ENCODE results near the gene SLC35E3.

SLC35E3 gene

DNA sequence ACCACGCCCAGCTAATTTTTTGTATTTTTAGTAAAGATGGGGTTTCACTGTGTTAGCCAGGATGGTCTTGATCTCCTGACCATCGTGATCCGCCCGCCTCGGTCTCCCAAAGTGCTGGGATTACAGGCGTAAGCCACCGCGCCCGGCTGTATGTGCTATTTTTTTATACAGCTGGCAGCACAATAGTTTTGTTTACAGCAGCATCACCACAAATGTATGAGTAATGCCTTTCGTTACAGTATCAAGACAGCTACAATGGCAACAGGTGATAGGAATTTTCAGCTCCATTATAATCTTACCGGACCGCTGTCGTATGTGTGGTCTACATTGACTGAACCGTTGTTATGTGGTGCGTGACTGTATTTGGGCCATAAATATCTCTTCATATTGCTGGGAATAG, 50.4 kb downstream of the SLC35E3 start:
- no peak for TF ChIP-seq CTCF (IDR thresholded peaks at IDR 0.05)

- no peak for TF ChIP-seq CTCF (IDR thresholded peaks at IDR 0.05)
Observed at GRCh38 chr12:68798882-68799234, 52.9 kb downstream of the SLC35E3 start.

DNA sequence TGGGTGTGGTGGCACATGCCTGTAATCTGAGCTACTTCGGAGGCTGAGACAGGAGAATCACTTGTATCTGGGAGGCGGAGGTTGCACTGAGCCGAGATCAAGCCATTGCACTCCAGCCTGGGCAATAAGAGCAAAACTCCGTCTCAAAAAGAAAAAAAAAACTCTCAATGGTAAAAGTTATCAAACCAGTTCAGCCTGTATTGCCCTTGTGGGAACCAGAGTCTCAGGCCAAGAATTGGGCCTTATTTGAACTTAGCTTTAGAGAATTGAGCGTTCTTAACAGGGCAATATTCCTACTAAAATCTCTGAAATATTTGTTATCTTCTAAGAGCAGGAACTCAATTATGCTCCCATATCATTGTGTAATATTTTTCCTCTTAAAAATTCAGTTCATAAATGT, 54.3 kb downstream of the SLC35E3 start:
- no peak for TF ChIP-seq CTCF (IDR thresholded peaks at IDR 0.05)

- no peak for TF ChIP-seq CTCF (IDR thresholded peaks at IDR 0.05)
Observed at GRCh38 chr12:68803948-68804656, 58.1 kb downstream of the SLC35E3 start.

DNA sequence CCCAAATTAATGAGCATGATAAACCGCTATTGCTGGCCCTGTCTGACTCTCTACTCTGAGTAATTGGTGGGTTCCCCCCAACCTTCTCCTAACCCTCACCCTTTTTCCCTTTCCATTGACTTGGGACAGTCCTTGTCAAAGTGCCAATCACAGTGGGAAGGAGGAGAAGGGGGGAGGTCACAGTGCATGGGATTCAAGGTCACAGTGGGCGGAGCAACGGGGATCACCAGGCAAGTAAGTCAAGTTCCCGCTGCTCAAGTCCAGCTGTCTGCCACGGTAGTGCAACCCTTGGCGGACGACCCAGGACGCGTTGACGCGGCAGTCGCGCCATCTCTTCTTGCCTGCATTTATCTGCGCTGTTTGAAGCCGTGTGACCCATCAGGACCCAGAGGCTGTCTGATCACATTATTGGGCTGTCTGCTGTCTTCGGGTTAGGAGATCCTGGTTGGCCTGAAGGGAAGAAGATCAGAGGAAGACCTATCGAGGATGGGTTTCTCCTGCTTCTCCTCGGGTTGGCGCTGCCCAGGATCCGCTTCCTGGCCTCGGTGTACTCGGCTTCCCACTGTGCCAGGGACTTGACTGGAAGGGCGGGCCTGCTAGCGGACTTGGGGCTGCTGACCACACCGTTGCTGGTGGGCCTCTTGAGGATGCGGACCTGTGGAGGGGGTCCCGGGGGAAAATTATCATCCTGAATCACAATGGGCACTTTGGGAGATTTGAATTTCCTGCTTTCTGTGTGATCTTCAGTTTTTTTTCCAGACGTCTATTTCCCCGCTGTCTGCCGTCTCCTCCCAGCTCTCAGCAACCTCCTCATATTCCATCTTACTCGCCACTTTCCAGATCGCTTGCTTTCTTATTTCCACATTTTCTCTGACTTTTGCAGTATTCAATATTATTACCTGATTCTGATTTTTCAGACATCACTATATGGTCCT, 58.9 kb downstream of the SLC35E3 start:
- TF ChIP-seq CTCF (IDR thresholded peaks at IDR 0.05): no peak

- TF ChIP-seq CTCF (IDR thresholded peaks at IDR 0.05): no peak
Observed at GRCh38 chr12:68805592-68806120, 59.7 kb downstream of the SLC35E3 start.

DNA sequence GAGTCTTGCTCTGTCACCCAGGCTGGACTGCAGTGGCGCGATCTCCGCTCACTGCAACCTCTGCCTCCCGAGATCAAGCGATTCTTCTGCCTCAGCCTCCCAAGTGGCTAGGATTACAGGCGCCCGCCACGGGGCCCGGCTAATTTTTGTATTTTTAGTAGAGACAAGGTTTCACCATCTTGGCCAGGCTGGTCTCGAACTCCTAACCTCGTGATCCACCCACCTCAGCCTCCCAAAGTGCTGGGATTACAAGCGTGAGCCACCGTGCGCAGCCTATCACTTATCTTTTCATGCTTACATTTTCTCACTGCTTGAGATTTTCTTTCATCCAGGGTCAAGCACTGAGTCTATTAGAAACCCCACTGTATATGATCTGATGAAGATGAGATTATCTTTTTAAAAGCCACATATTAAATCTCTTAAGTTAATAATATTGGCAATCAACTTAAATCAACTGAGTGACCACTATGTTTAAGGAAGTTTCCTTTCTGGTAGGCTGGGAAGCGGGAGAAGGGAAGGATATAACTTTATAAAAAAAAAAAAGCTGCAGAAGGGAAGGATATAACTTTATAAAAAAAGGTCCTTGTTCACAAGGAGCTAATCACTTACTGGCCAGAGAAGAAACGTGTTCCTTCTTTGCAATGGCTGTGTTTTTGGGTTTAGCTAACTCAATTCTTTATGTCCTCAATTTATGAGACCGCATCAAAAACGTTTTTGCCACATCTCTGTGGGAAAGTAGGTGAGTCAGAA, 60.7 kb downstream of the SLC35E3 start:
- TF ChIP-seq CTCF (IDR thresholded peaks at IDR 0.05): no peak

All from LNCAP (cell line).